HEK293 (cell line): ENCODE results near the gene POLD4.
A peak's percentile ranks its signal among the peaks of the same experiment; 100 is the strongest.

Experiments used
- CTCF ChIA-PET: fragments of 350-600 bp; formaldehyde crosslinking; extraction: SDS; loops from one replicate; lab custom pipeline; 2021; ENCODE audit warnings: antibody characterized with exemption; lab: Yijun Ruan, JAX
- POLR2A ChIA-PET: fragments of 300-600 bp; formaldehyde crosslinking; extraction: SDS; loops from one replicate; lab custom pipeline; 2020; ENCODE audit warnings: antibody characterized with exemption, inconsistent platforms; lab: Yijun Ruan, JAX
- H3K27ac ChIP-seq: fragments of 200-500 bp; sonication (Bioruptor generic); 2 replicates; pipeline ENCODE4 v1.5.1; 2014; ENCODE audit warnings: low read depth, low read length, control low read depth, inconsistent platforms; ENCODE audit errors: extremely low read depth
- H3K36me3 ChIP-seq, 2 experiments: fragments of 200-500 bp in 1 of 2; sonication (Bioruptor generic) in 1 of 2; 1 replicate in 1 of 2; 2 replicates in 1 of 2; pipeline ENCODE4 v1.5.1; 2014 to 2017; ENCODE audit warnings: inconsistent platforms in 2 of 2, low read length in 2 of 2; ENCODE audit not compliant: control insufficient read depth in 2 of 2, insufficient read depth in 1 of 2
- H3K4me1 ChIP-seq: fragments of 200-500 bp; sonication (Bioruptor generic); 2 replicates; pipeline ENCODE4 v1.5.1; 2014; ENCODE audit warnings: mild to moderate bottlenecking, low read length, inconsistent platforms; ENCODE audit not compliant: control insufficient read depth, insufficient read depth
- H3K4me3 ChIP-seq: 2 replicates; pipeline ENCODE4 v1.5.1; 2011; ENCODE audit warnings: low read depth, mild to moderate bottlenecking, control low read depth, low read length, moderate library complexity
- H3K9me3 ChIP-seq: fragments of 200-500 bp; sonication (Bioruptor generic); 2 replicates; pipeline ENCODE4 v1.5.1; 2014; ENCODE audit warnings: low read depth, low read length, inconsistent platforms; ENCODE audit not compliant: control insufficient read depth, insufficient read depth
- PRDM10 ChIP-seq: fragments of 450-650 bp; formaldehyde crosslinking; IDR thresholded peaks from 2 replicates; pipeline ENCODE4 v1.5.1; 2016; ENCODE audit warnings: missing biosample characterization, missing genetic modification characterization
- SETDB1 ChIP-seq: IDR thresholded peaks from one replicate; pipeline ENCODE4 v1.6.1; 2017; ENCODE audit warnings: mild to moderate bottlenecking, low read length, moderate library complexity, mixed read lengths; ENCODE audit not compliant: insufficient read length
- SP3 ChIP-seq: fragments of 450-650 bp; formaldehyde crosslinking; IDR thresholded peaks from 2 replicates; pipeline ENCODE4 v1.5.1; 2016; ENCODE audit warnings: missing biosample characterization, missing genetic modification characterization
- ZBTB11 ChIP-seq: fragments of 450-650 bp; formaldehyde crosslinking; conservative IDR thresholded peaks from 2 replicates; pipeline ENCODE4 v1.5.1; 2016; ENCODE audit warnings: low read depth, missing biosample characterization, missing genetic modification characterization
- ZBTB48 ChIP-seq: fragments of 450-650 bp; formaldehyde crosslinking; IDR thresholded peaks from 2 replicates; pipeline ENCODE4 v1.5.1; 2016; ENCODE audit warnings: missing biosample characterization, missing genetic modification characterization
- ZFP37 ChIP-seq: fragments of 450-650 bp; formaldehyde crosslinking; IDR thresholded peaks from 2 replicates; pipeline ENCODE4 v1.5.1; 2016; ENCODE audit warnings: missing biosample characterization, missing genetic modification characterization
- ZNF26 ChIP-seq: fragments of 450-650 bp; formaldehyde crosslinking; IDR thresholded peaks from 2 replicates; pipeline ENCODE4 v1.5.1; 2016; ENCODE audit warnings: missing biosample characterization, missing genetic modification characterization
- ZNF280C ChIP-seq: fragments of 450-650 bp; formaldehyde crosslinking; IDR thresholded peaks from 2 replicates; pipeline ENCODE4 v1.5.1; 2016; ENCODE audit warnings: missing biosample characterization, missing genetic modification characterization
- ZNF621 ChIP-seq: fragments of 450-650 bp; formaldehyde crosslinking; IDR thresholded peaks from 2 replicates; pipeline ENCODE4 v1.5.1; 2017; ENCODE audit warnings: missing biosample characterization, missing genetic modification characterization
- ZNF623 ChIP-seq: fragments of 450-650 bp; formaldehyde crosslinking; IDR thresholded peaks from 2 replicates; pipeline ENCODE4 v1.5.1; 2016; ENCODE audit warnings: missing biosample characterization, missing genetic modification characterization
- ZNF626 ChIP-seq: fragments of 450-650 bp; sonication (Bioruptor Pico); formaldehyde crosslinking; IDR thresholded peaks from 2 replicates; pipeline ENCODE4 v1.5.1; 2018; ENCODE audit warnings: missing biosample characterization, missing genetic modification characterization, inconsistent platforms
- ZNF701 ChIP-seq: fragments of 450-650 bp; formaldehyde crosslinking; IDR thresholded peaks from 2 replicates; pipeline ENCODE4 v1.5.1; 2016; ENCODE audit warnings: missing biosample characterization, missing genetic modification characterization
- TF ChIP-seq, protein P1 (sequence below): sonication (generic); formaldehyde crosslinking; IDR thresholded peaks from 2 replicates; pipeline ENCODE4 v1.8.1; 2022; ENCODE audit warnings: mild to moderate bottlenecking, moderate library complexity, missing genetic modification reagents

Gene POLD4

GRCh38 chr11:67387069-67387468 is 33.7 kb upstream of the POLD4 start (continued):
- TF ChIP-seq ZNF26 (tag by site-specific recombination) (no peak), ZNF621 (tag by site-specific recombination) (no peak), ZBTB48 (tag by site-specific recombination) (no peak), SETDB1 (no peak), ZBTB11 (tag by site-specific recombination) (no peak), ZNF626 (tag by site-specific recombination) (no peak), ZNF701 (tag by site-specific recombination) (no peak), ZNF280C (no peak), ZFP37 (tag by site-specific recombination) (no peak), SP3 (tag by site-specific recombination) (no peak)
- TF ChIP-seq, protein P1, sequence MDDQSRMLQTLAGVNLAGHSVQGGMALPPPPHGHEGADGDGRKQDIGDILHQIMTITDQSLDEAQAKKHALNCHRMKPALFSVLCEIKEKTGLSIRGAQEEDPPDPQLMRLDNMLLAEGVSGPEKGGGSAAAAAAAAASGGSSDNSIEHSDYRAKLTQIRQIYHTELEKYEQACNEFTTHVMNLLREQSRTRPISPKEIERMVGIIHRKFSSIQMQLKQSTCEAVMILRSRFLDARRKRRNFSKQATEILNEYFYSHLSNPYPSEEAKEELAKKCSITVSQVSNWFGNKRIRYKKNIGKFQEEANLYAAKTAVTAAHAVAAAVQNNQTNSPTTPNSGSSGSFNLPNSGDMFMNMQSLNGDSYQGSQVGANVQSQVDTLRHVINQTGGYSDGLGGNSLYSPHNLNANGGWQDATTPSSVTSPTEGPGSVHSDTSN (CRISPR knock-in tag): no peak
- TF ChIP-seq, all 188 proteins: peak for 0

- CTCF ChIA-PET: interaction anchor here (0.7 to 25.6 kb wide), 6 partner anchors 17 to 134 kb away, joined by 3 to 898 read pairs (median 5); partner anchors contain the start of genes CLCF1, POLD4 and PPP1CA
- POLR2A ChIA-PET: interaction anchor here (1.8 kb wide), 1 partner anchor 16 kb away, joined by 5 read pairs; the partner anchor contains the start of gene PPP1CA
- H3K9me3 ChIP-seq: no peaks in the 10 kb centered on the region
- no peak for TF ChIP-seq ZNF623 (tag by site-specific recombination)
- TF ChIP-seq ZBTB48 (tag by site-specific recombination): 0 out of 2 replicates have a peak, but pooled peaks have one; percentile 29
- TF ChIP-seq PRDM10 (tag by site-specific recombination): 0 out of 2 replicates have a peak, but pooled peaks have one; percentile 29
- TF ChIP-seq, all 188 proteins: peak for 2
- no peak overlapping the region for H3K4me3 ChIP-seq
- H3K36me3 ChIP-seq: no peaks in the 10 kb centered on the region
- no peaks in the 10 kb centered on the region for H3K4me1 ChIP-seq
- H3K27ac ChIP-seq: no peak overlapping the region
These were observed 31.6 kb upstream of the POLD4 start for GRCh38 chr11:67384851-67385366.
